ENCODE data around the gene GSK3B. TPM values are rescaled to one million over a fixed set of nuclear protein-coding genes. Genes with fewer than 3 reads are reported as not detected.

GSK3B gene
- total RNA-seq: 28.8 and 31.1 TPM in 2 replicates

DNA sequence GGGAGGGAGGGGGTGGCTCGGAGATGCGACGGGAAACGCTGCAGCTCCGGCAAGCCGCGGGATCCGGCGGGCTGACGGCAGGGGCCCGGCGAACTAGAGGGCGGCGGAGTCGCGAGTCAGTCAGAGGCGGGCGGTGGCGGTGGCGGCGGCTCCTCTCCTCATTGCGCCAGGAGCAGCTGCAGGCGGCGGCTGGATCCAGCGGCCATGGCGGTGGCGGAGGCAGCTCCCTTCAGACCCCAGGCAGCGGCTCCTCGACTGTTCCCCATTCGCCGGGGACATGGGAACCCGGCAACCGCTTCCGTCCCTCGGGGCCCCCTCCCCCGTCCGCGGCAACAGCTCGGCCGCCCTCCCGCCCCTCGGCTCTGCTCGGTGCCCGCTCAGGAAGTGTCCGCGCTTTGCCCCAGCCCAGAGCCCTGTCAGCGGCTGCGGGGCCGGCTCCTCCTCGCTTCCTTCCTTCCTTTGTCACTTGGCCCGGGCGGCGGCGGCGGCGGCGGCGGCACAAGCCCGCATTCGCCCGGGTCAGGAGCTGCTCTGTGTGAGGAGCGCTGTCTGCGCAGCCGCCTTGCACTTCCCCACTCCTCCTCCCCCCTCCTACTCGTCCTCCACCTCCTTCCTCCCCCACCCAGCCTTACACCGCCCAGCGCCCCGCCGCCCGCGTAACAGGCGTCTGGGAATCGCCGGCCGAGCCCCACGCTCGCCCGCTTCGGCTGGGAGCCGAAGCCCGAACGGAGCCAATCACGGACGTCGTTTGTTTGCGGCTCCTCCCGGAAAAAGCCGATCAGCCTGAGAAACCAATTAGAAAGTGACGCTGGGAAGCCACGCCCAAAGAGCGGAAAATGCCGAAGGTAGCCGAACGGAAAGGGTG is at the start of gene GSK3B:
TSS of gene GSK3B (minus strand) at position 537 of the 865 bp plus-strand sequence. CDS start 1,013 bp downstream, outside the sequence.

DNA sequence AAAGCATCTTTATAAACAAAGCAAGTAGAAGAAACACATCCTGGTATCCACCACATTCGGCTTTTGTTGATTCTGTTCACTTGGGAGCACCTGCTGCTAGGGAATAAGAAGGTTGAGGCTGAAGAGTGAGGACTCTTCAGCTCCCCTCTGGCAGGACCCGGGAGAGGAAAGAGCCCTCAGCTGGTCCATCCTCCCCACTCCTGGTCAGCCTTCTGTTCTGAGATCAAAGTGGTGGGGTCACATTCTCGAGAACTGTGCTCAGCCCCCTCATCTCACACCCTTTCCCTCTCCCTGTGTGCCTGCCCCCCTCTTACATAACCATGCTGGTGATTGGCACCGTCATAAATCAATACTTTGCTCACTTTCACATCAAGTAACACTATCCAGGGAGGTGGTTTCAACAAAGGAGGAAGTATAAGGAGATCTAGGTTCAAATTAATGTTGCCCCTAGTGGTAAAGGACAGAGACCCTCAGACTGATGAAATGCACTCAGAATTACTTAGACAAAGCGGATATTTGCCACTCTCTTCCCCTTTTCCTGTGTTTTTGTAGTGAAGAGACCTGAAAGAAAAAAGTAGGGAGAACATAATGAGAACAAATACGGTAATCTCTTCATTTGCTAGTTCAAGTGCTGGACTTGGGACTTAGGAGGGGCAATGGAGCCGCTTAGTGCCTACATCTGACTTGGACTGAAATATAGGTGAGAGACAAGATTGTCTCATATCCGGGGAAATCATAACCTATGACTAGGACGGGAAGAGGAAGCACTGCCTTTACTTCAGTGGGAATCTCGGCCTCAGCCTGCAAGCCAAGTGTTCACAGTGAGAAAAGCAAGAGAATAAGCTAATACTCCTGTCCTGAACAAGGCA is 312.7 kb downstream of the GSK3B start, which contains the start of gene NR1I2:
TSS of gene NR1I2 (plus strand) at position 772 of the 869 bp plus-strand sequence.

Other genes starting within 250 kb of the GSK3B start
- gene GPR156, start 190.8 kb upstream of the GSK3B start, total RNA-seq: 0.14 and 0.37 TPM in 2 replicates